HepG2 (cell line): ENCODE results near the gene BSND. TPM values are rescaled to one million over a fixed set of nuclear protein-coding genes. Genes with fewer than 3 reads are reported as not detected.

ENCODE experiments used
- ATAC-seq: fragments of 200-7000 bp; cut with Tn5 transposase; 3 replicates; pipeline ENCODE4 v1.9.1; 2020; ENCODE audit warnings: mild to moderate bottlenecking, moderate library complexity
- BruUV-seq: library from RNA; stranded (reverse); fragments of 400-500 nt; replicated peaks from 2 replicates; lab custom pipeline; 2021; lab: Mats Ljungman, UMichigan
- CTCF ChIA-PET: fragments of 300-600 bp; formaldehyde crosslinking; extraction: SDS; loops from one replicate; lab custom pipeline; 2021; ENCODE audit warnings: low total read pairs, inconsistent platforms, low intra/inter-chr PET ratio; lab: Yijun Ruan, JAX
- POLR2A ChIA-PET: fragments of 350-600 bp; sonication (Branson Sonifier 250); formaldehyde crosslinking; loops from one replicate; lab custom pipeline; 2020; ENCODE audit warnings: antibody characterized with exemption, inconsistent platforms; lab: Yijun Ruan, JAX
- DNase-seq: peaks from one replicate; pipeline ENCODE4 v3.0.0-alpha.2; 2015; ENCODE audit warnings: low spot score
- FAIRE-seq: peaks from 3 replicates; lab custom pipeline; 2011; peaks lifted over from hg19 to GRCh38; lab: Jason Lieb, UNC
- H2AFZ ChIP-seq: one replicate; pipeline ENCODE4 v1.6.1; 2011; ENCODE audit warnings: low read length, inconsistent platforms
- H3K27ac ChIP-seq: fragments of 300-600 bp; 3 replicates; pipeline ENCODE4 v1.8.0; 2011; ENCODE audit warnings: mixed run types, mild to moderate bottlenecking, mixed read lengths, low read length, inconsistent platforms; ENCODE audit not compliant: insufficient read depth; ENCODE audit errors: extremely low read length
- H3K27me3 ChIP-seq, 2 experiments: fragments of 200-600 bp in 1 of 2; 2 replicates in 1 of 2; 3 replicates in 1 of 2; pipeline versions ENCODE4 v1.6.0 to v1.8.0; 2011; ENCODE audit warnings: low read length in 2 of 2, mild to moderate bottlenecking in 2 of 2, moderate library complexity in 2 of 2, inconsistent platforms in 1 of 2; ENCODE audit not compliant: insufficient read depth in 2 of 2, control insufficient read depth in 1 of 2
- H3K36me3 ChIP-seq, 2 experiments: fragments of 200-600 bp in 1 of 2; replicated peaks in 1 of 2; 2 replicates in 1 of 2; 3 replicates in 1 of 2; pipeline versions ENCODE4 v1.5.1 to v1.8.0; 2011; ENCODE audit warnings: low read length in 2 of 2, inconsistent platforms in 1 of 2; ENCODE audit not compliant: insufficient read depth in 2 of 2, control insufficient read depth in 1 of 2
- H3K4me1 ChIP-seq: 2 replicates; pipeline ENCODE4 v1.5.1; 2012; ENCODE audit warnings: low read length, inconsistent platforms; ENCODE audit not compliant: insufficient read depth
- H3K4me2 ChIP-seq: 2 replicates; pipeline ENCODE4 v1.6.0; 2011; ENCODE audit warnings: low read depth, low read length, inconsistent platforms
- H3K4me3 ChIP-seq, 3 experiments: fragments of 200-600 bp in 1 of 3; sonication (generic), shearing (Covaris generic) in 1 of 3; replicated peaks in 1 of 3; 2 replicates each; pipeline ENCODE4 v1.5.1; 2011 to 2016; ENCODE audit warnings: low read length in 3 of 3, inconsistent platforms in 2 of 3, low read depth in 2 of 3, mild to moderate bottlenecking in 2 of 3, control low read depth in 1 of 3, mixed read lengths in 1 of 3; ENCODE audit not compliant: insufficient read depth in 1 of 3
- H3K79me2 ChIP-seq: one replicate; pipeline ENCODE4 v1.6.1; 2011; ENCODE audit warnings: low read length, inconsistent platforms; ENCODE audit not compliant: insufficient read depth
- H3K9ac ChIP-seq: 2 replicates; pipeline ENCODE4 v1.6.0; 2011; ENCODE audit warnings: mild to moderate bottlenecking, low read depth, low read length, inconsistent platforms; ENCODE audit not compliant: insufficient read depth
- H3K9me3 ChIP-seq: 2 replicates; pipeline ENCODE4 v1.5.1; 2012; ENCODE audit warnings: mild to moderate bottlenecking, low read length
- H4K20me1 ChIP-seq: 2 replicates; pipeline ENCODE4 v1.6.0; 2011; ENCODE audit warnings: inconsistent platforms, mild to moderate bottlenecking, low read length, moderate library complexity; ENCODE audit not compliant: insufficient read depth
- CBX1 ChIP-seq: IDR thresholded peaks from one replicate; pipeline ENCODE4 v1.6.1; 2016; ENCODE audit warnings: antibody characterized with exemption, low read depth
- EHMT2 ChIP-seq: fragments of 200-600 bp; sonication (generic); IDR thresholded peaks from 2 replicates; pipeline ENCODE4 v1.7.0; 2017; ENCODE audit warnings: antibody characterized with exemption, low read depth, low read length, borderline replicate concordance
- ELF4 ChIP-seq: sonication (generic); formaldehyde crosslinking; IDR thresholded peaks from 2 replicates; pipeline ENCODE4 v1.5.0; 2020; ENCODE audit warnings: missing genetic modification reagents, mild to moderate bottlenecking, moderate library complexity, borderline replicate concordance
- IKZF4 ChIP-seq: sonication (generic); formaldehyde crosslinking; IDR thresholded peaks from 2 replicates; pipeline ENCODE4 v1.5.1; 2020; ENCODE audit warnings: borderline replicate concordance, mild to moderate bottlenecking, low read depth, missing genetic modification reagents; ENCODE audit errors: not compliant biosample characterization
- MAFF ChIP-seq: IDR thresholded peaks from 2 replicates; pipeline ENCODE4 v1.6.1; 2011; ENCODE audit warnings: low read depth, low read length, improper control_type of control experiment
- ZNF235 ChIP-seq: sonication (generic); formaldehyde crosslinking; IDR thresholded peaks from 2 replicates; pipeline ENCODE4 v1.8.1; 2023; ENCODE audit warnings: mild to moderate bottlenecking, missing genetic modification reagents, borderline replicate concordance
- WGBS: methylation state at CpG from one replicate; pipeline ENCODE4 v1.1.6; 2017; ENCODE audit warnings: low lambda C conversion rate; 5-methylcytosine and 5-hydroxymethylcytosine counted together
- in situ Hi-C: cut with HindIII; loops from 2 replicates; pipeline ENCODE4 v1.10.0; 2017; ENCODE audit warnings: low pct_unique_long_range_greater_than_20kb; ENCODE audit not compliant: extremely low pct_ligation_motif_present
- intact Hi-C: fragments of 100-400 bp; cut with micrococcal nuclease; formaldehyde crosslinking; loops from one replicate; pipeline ENCODE4 v1.10.0; 2022; ENCODE audit not compliant: unreplicated experiment
- polyA plus RNA-seq, 8 experiments: library from polyadenylated mRNA; depleted of rRNA in 3 of 8; stranded (reverse) in 7 of 8; unstranded in 1 of 8; fragments of >200 nt; fragmentation: Illumina TruSeq in 4 of 8; extraction: Trizol in 4 of 8; gene quantifications; 2 replicates each; pipeline versions ENCODE4 v1.2.1 to v1.2.3, GENCODE V29; 2011 to 2016; ENCODE audit warnings: low read depth in 4 of 8, missing spikeins in 1 of 8, mixed read lengths in 1 of 8; ENCODE audit not compliant: insufficient read depth in 1 of 8
- total RNA-seq, 5 experiments: library from RNA; depleted of rRNA; stranded (reverse); fragments of >200 nt; fragmentation: Illumina TruSeq; extraction: Trizol; gene quantifications; 2 replicates each; pipeline ENCODE4 v1.2.3, GENCODE V29; 2016; ENCODE audit warnings: low read depth in 1 of 5
- TF ChIP-seq, protein P1 (sequence below): sonication (generic); formaldehyde crosslinking; IDR thresholded peaks from 2 replicates; pipeline ENCODE4 v1.4.0; 2020; ENCODE audit warnings: mild to moderate bottlenecking, missing genetic modification reagents
- TF ChIP-seq, protein P2 (sequence below): IDR thresholded peaks from 2 replicates; pipeline ENCODE4 v1.6.1; 2016; ENCODE audit warnings: mild to moderate bottlenecking, missing biosample characterization, missing genetic modification reagents
- TF ChIP-seq, protein P3 (sequence below): sonication (generic); formaldehyde crosslinking; IDR thresholded peaks from 2 replicates; pipeline ENCODE4 v1.9.0; 2022; ENCODE audit warnings: missing genetic modification reagents, mild to moderate bottlenecking, borderline replicate concordance

Gene BSND
- total and polyA plus RNA-seq, 2 of the 13 experiments (the other 11 are each of a cell fraction or from before 2014, with no cell fraction given) = not detected

DNA sequence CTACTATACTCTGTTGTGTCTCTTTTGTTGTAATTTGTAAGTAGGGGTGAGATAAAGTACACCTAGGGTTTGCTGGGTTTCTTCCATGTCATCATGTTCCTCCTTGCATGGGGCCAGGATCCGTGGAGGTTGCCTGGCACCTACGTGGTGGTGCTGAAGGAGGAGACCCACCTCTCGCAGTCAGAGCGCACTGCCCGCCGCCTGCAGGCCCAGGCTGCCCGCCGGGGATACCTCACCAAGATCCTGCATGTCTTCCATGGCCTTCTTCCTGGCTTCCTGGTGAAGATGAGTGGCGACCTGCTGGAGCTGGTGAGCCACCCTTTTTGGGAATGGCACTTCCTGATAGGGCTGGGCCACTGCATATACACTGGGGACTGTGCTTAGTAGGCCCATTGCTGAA, 45.0 kb downstream of the BSND start:
- H3K27ac ChIP-seq = no peak overlapping the region

More for the DNA sequence above, 45.0 kb downstream of the BSND start:
- ATAC-seq (no peak), FAIRE-seq (no peak), DNase-seq (no peak)
- H3K4me1 ChIP-seq = peaks cover 51% of the 10 kb centered on the region
- in situ Hi-C loops = no loop called here
- no peaks in the 10 kb centered on the region for H3K9me3 ChIP-seq
- CTCF ChIA-PET = no interaction called here
- H3K9ac ChIP-seq = no peak overlapping the region
- H3K36me3 ChIP-seq = peaks cover 8 to 46% of the 10 kb centered on the region in 2 experiments
- TF ChIP-seq ELF4 = no peak
- TF ChIP-seq MAFF = no peak
- TF ChIP-seq EHMT2 = no peak
- TF ChIP-seq, protein P1, sequence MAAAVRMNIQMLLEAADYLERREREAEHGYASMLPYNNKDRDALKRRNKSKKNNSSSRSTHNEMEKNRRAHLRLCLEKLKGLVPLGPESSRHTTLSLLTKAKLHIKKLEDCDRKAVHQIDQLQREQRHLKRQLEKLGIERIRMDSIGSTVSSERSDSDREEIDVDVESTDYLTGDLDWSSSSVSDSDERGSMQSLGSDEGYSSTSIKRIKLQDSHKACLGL (CRISPR knock-in tag) = no peak
- TF ChIP-seq CBX1 = no peak
- TF ChIP-seq IKZF4 (CRISPR knock-in tag) = no peak
- TF ChIP-seq, protein P2, sequence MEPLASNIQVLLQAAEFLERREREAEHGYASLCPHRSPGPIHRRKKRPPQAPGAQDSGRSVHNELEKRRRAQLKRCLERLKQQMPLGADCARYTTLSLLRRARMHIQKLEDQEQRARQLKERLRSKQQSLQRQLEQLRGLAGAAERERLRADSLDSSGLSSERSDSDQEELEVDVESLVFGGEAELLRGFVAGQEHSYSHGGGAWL = no peak
- no peak for TF ChIP-seq ZNF235 (CRISPR knock-in tag)
- TF ChIP-seq, protein P3, sequence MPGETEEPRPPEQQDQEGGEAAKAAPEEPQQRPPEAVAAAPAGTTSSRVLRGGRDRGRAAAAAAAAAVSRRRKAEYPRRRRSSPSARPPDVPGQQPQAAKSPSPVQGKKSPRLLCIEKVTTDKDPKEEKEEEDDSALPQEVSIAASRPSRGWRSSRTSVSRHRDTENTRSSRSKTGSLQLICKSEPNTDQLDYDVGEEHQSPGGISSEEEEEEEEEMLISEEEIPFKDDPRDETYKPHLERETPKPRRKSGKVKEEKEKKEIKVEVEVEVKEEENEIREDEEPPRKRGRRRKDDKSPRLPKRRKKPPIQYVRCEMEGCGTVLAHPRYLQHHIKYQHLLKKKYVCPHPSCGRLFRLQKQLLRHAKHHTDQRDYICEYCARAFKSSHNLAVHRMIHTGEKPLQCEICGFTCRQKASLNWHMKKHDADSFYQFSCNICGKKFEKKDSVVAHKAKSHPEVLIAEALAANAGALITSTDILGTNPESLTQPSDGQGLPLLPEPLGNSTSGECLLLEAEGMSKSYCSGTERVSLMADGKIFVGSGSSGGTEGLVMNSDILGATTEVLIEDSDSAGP (CRISPR knock-in tag) = 0 out of 2 replicates have a peak, but pooled peaks have one; percentile 7
- H3K4me3 ChIP-seq = no peak overlapping the region; a peak in 1 of 6 replicates
- intact Hi-C loops = no loop called here
- WGBS = 90% methylated on average over 7 of the region's 9 CpGs
- peaks cover 51% of the 10 kb centered on the region for H4K20me1 ChIP-seq
- peak overlapping the region; percentile 94 for H3K4me2 ChIP-seq
- H3K79me2 ChIP-seq = peaks cover 81% of the 10 kb centered on the region
- H3K27me3 ChIP-seq = no peaks in the 10 kb centered on the region
- no TSS peak for BruUV-seq
- POLR2A ChIA-PET = no interaction called here
- no peak overlapping the region for H2AFZ ChIP-seq
